Natural killer cell (primary cell): ENCODE data around the gene LCN12. TPM values are rescaled to one million over a fixed set of nuclear protein-coding genes. Genes with fewer than 3 reads are reported as not detected.
A peak's percentile ranks its signal among the peaks of the same experiment; 100 is the strongest.

Experiments
- ATAC-seq, 3 donors: fragments of 150-1000 bp in 2 of 3; fragments of 200-7000 bp in 1 of 3; cut with Tn5 transposase; 1 replicate in 1 of 3; 2 replicates in 2 of 3; pipeline ENCODE4 v1.10.0; 2021; ENCODE audit warnings: mild to moderate bottlenecking in 2 of 3, moderate library complexity in 2 of 3
- DNase-seq, 2 donors: peaks; one replicate each; pipeline versions ENCODE4 v3.0.0 to v3.0.0-alpha.2; 2013 to 2021; ENCODE audit warnings: mixed read lengths in 1 of 2
- H3K27ac ChIP-seq: one replicate; pipeline ENCODE4 v1.5.1; 2013; ENCODE audit warnings: mild to moderate bottlenecking, low read length
- H3K27me3 ChIP-seq: one replicate; pipeline ENCODE4 v1.6.1; 2013; ENCODE audit warnings: low read length; ENCODE audit not compliant: control insufficient read depth, insufficient read depth
- H3K36me3 ChIP-seq: one replicate; pipeline ENCODE4 v1.6.1; 2013; ENCODE audit warnings: low read length; ENCODE audit not compliant: control insufficient read depth, insufficient read depth
- H3K4me1 ChIP-seq: one replicate; pipeline ENCODE4 v1.6.1; 2013; ENCODE audit warnings: low read length; ENCODE audit not compliant: control insufficient read depth, insufficient read depth
- H3K4me3 ChIP-seq: one replicate; pipeline ENCODE4 v1.5.1; 2013; ENCODE audit warnings: low read length
- H3K9me3 ChIP-seq: one replicate; pipeline ENCODE4 v1.6.1; 2013; ENCODE audit warnings: low read length; ENCODE audit not compliant: control insufficient read depth, insufficient read depth
- H3K27ac Mint-ChIP-seq, 2 donors: one replicate each; pipeline ENCODE4 v1.8.0; 2022; ENCODE audit warnings: mild to moderate bottlenecking in 2 of 2, mixed read lengths in 2 of 2, moderate library complexity in 1 of 2
- H3K27me3 Mint-ChIP-seq, 2 donors: one replicate each; pipeline ENCODE4 v1.8.0; 2022; ENCODE audit warnings: low read depth in 2 of 2, mixed read lengths in 2 of 2
- H3K36me3 Mint-ChIP-seq: one replicate; pipeline ENCODE4 v1.8.0; 2022; ENCODE audit warnings: mixed read lengths
- H3K4me1 Mint-ChIP-seq, 2 donors: one replicate each; pipeline ENCODE4 v1.8.0; 2022; ENCODE audit warnings: mixed read lengths in 2 of 2
- H3K4me3 Mint-ChIP-seq: one replicate; pipeline ENCODE4 v1.8.0; 2022; ENCODE audit warnings: mild to moderate bottlenecking, moderate library complexity, mixed read lengths
- H3K9me3 Mint-ChIP-seq, 2 donors: one replicate each; pipeline ENCODE4 v1.8.0; 2022; ENCODE audit warnings: mixed read lengths in 2 of 2
- CTCF ChIP-seq: fragments of 200-600 bp; IDR thresholded peaks from one replicate; pipeline ENCODE4 v1.8.0; 2022; ENCODE audit warnings: antibody characterized with exemption
- WGBS: methylation state at CpG from one replicate; pipeline ENCODE4 v1.1.7; 2013; ENCODE audit warnings: missing lambda C conversion rate; ENCODE audit not compliant: insufficient coverage; 5-methylcytosine and 5-hydroxymethylcytosine counted together
- intact Hi-C: fragments of 100-400 bp; cut with micrococcal nuclease; formaldehyde crosslinking; loops from one replicate; pipeline ENCODE4 v1.14.2; 2022
- total RNA-seq, 4 donors: library from RNA; stranded (reverse); fragments of 120-200 nt in 1 of 4; gene quantifications; one replicate each; pipeline versions ENCODE4 v1.2.3 to v1.2.4, GENCODE V29; 2013 to 2022

The LCN12 gene
- total RNA-seq, 3 donors from 2014 or later (not counting 1 experiment from before 2014, with no cell fraction given) = 9.2 to 11.3 (median 9.8) TPM

- H3K27ac Mint-ChIP-seq = no peak overlapping the region
- H3K36me3 Mint-ChIP-seq = no peaks in the 10 kb centered on the region
- intact Hi-C loops = no loop called here
- peaks cover 0 to 11% of the 10 kb centered on the region in 2 donors for H3K27me3 Mint-ChIP-seq
- DNase-seq (no peak), ATAC-seq (no peak)
- H3K4me1 Mint-ChIP-seq = peaks cover 0 to 7% of the 10 kb centered on the region in 2 donors
- 56% methylated on average over 7 of the region's 9 CpGs for WGBS
- no peak for TF ChIP-seq CTCF
- no peaks in the 10 kb centered on the region for H3K9me3 ChIP-seq
- no peaks in the 10 kb centered on the region for H3K36me3 ChIP-seq
- H3K27me3 ChIP-seq = peaks cover 11% of the 10 kb centered on the region
- no peak overlapping the region for H3K27ac ChIP-seq
- H3K9me3 Mint-ChIP-seq = no peaks in the 10 kb centered on the region
- no peak overlapping the region for H3K4me3 ChIP-seq
- no peak overlapping the region for H3K4me3 Mint-ChIP-seq
- peaks cover 13% of the 10 kb centered on the region for H3K4me1 ChIP-seq
Measured at GRCh38 chr9:136983167-136983566, 31.1 kb downstream of the LCN12 start.

- no peak overlapping the region for H3K4me3 ChIP-seq
- no peak overlapping the region for H3K27ac ChIP-seq
- Mint-ChIP-seq H3K27ac (peak overlapping the region in 1 of 2 donors; percentile 2), H3K9me3 (no peaks in the 10 kb centered on the region), H3K4me1 (peaks cover 0 to 7% of the 10 kb centered on the region in 2 donors), H3K36me3 (no peaks in the 10 kb centered on the region), H3K4me3 (no peak overlapping the region), H3K27me3 (peaks cover 0 to 11% of the 10 kb centered on the region in 2 donors)
- ATAC-seq = no peak
- intact Hi-C loops = no loop called here
- no peaks in the 10 kb centered on the region for H3K9me3 ChIP-seq
- H3K27me3 ChIP-seq = peaks cover 11% of the 10 kb centered on the region
- TF ChIP-seq CTCF = no peak
- no peaks in the 10 kb centered on the region for H3K36me3 ChIP-seq
- 82% methylated on average over 10 of the region's 11 CpGs for WGBS
- H3K4me1 ChIP-seq = peaks cover 10% of the 10 kb centered on the region
- DNase-seq = no peak
Measured at GRCh38 chr9:136983656-136984314, 31.7 kb downstream of the LCN12 start.

- Mint-ChIP-seq H3K36me3 (no peaks in the 10 kb centered on the region), H3K4me3 (no peak overlapping the region), H3K4me1 (peaks cover 0 to 8% of the 10 kb centered on the region in 2 donors), H3K9me3 (no peaks in the 10 kb centered on the region), H3K27me3 (peaks cover 0 to 11% of the 10 kb centered on the region in 2 donors), H3K27ac (no peak overlapping the region)
- Histone ChIP-seq H3K4me1 (peaks cover 8% of the 10 kb centered on the region), H3K36me3 (no peaks in the 10 kb centered on the region), H3K27me3 (peaks cover 11% of the 10 kb centered on the region), H3K9me3 (no peaks in the 10 kb centered on the region), H3K4me3 (no peak overlapping the region), H3K27ac (no peak overlapping the region)
- DNase-seq (no peak), ATAC-seq (peak in 1 of 3 donors; percentile 15)
- TF ChIP-seq CTCF = no peak
- 51% methylated on average over 29 of the region's 29 CpGs for WGBS
- intact Hi-C loops = no loop called here
Measured at GRCh38 chr9:136984464-136985026, 32.5 kb downstream of the LCN12 start.
